Nephron (organoid): ENCODE measurements around the gene ZSWIM4.
A peak's percentile ranks its signal among the peaks of the same experiment; 100 is the strongest.

Experiments
- H3K27ac Mint-ChIP-seq, 3 experiments: 2 replicates each; pipeline ENCODE4 v1.8.0; 2020; ENCODE audit warnings: mixed read lengths in 3 of 3, mild to moderate bottlenecking in 2 of 3, moderate library complexity in 1 of 3
- H3K27me3 Mint-ChIP-seq: 2 replicates; pipeline ENCODE4 v1.8.0; 2021; ENCODE audit warnings: low read depth, mild to moderate bottlenecking, moderate library complexity, mixed read lengths
- H3K36me3 Mint-ChIP-seq: 2 replicates; pipeline ENCODE4 v1.8.0; 2020; ENCODE audit warnings: low read depth, mixed read lengths
- H3K4me1 Mint-ChIP-seq: 2 replicates; pipeline ENCODE4 v1.8.0; 2020; ENCODE audit warnings: mixed read lengths
- H3K4me3 Mint-ChIP-seq, 3 experiments: 2 replicates each; pipeline ENCODE4 v1.8.0; 2020; ENCODE audit warnings: mild to moderate bottlenecking in 3 of 3, mixed read lengths in 3 of 3, moderate library complexity in 2 of 3
- H3K9me3 Mint-ChIP-seq: 2 replicates; pipeline ENCODE4 v1.8.0; 2020; ENCODE audit warnings: mixed read lengths
- TF ChIP-seq, protein P1 (sequence below), 3 experiments: fragments of 200-600 bp; sonication (generic); IDR thresholded peaks; one replicate each; pipeline ENCODE4 v1.5.0; 2021; ENCODE audit warnings: antibody characterized with exemption in 3 of 3; ENCODE audit not compliant: unreplicated experiment in 3 of 3

Gene ZSWIM4

GRCh38 chr19:13799669-13800068 is 4.4 kb downstream of the ZSWIM4 start:
- TF ChIP-seq, protein P1, sequence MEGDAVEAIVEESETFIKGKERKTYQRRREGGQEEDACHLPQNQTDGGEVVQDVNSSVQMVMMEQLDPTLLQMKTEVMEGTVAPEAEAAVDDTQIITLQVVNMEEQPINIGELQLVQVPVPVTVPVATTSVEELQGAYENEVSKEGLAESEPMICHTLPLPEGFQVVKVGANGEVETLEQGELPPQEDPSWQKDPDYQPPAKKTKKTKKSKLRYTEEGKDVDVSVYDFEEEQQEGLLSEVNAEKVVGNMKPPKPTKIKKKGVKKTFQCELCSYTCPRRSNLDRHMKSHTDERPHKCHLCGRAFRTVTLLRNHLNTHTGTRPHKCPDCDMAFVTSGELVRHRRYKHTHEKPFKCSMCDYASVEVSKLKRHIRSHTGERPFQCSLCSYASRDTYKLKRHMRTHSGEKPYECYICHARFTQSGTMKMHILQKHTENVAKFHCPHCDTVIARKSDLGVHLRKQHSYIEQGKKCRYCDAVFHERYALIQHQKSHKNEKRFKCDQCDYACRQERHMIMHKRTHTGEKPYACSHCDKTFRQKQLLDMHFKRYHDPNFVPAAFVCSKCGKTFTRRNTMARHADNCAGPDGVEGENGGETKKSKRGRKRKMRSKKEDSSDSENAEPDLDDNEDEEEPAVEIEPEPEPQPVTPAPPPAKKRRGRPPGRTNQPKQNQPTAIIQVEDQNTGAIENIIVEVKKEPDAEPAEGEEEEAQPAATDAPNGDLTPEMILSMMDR (IDR thresholded peaks at IDR 0.05; ENCODE audit: unreplicated experiment in 3 of 3), result no peak
- no peaks in the 10 kb centered on the region for H3K9me3 Mint-ChIP-seq
- H3K27ac Mint-ChIP-seq, result no peak overlapping the region
- H3K4me3 Mint-ChIP-seq, result no peak overlapping the region
- H3K27me3 Mint-ChIP-seq, result no peaks in the 10 kb centered on the region
- peaks cover 13% of the 10 kb centered on the region for H3K36me3 Mint-ChIP-seq
- peaks cover 18% of the 10 kb centered on the region for H3K4me1 Mint-ChIP-seq

- Mint-ChIP-seq H3K4me3 (no peak overlapping the region), H3K9me3 (no peaks in the 10 kb centered on the region)
Measured at GRCh38 chr19:13803038-13803437, 7.8 kb downstream of the ZSWIM4 start.

GRCh38 chr19:13804830-13805683 is 9.8 kb downstream of the ZSWIM4 start:
- H3K36me3 Mint-ChIP-seq, result peaks cover 24% of the 10 kb centered on the region
- H3K27ac Mint-ChIP-seq, result no peak overlapping the region
- H3K9me3 Mint-ChIP-seq, result no peaks in the 10 kb centered on the region
- H3K4me3 Mint-ChIP-seq, result no peak overlapping the region
- no peaks in the 10 kb centered on the region for H3K4me1 Mint-ChIP-seq
- H3K27me3 Mint-ChIP-seq, result no peaks in the 10 kb centered on the region
- TF ChIP-seq, protein P1 (IDR thresholded peaks at IDR 0.05; ENCODE audit: unreplicated experiment in 3 of 3), result peak in 2 of 3 experiments; percentile 27 to 50

More at GRCh38 chr19:13803038-13803437, 7.8 kb downstream of the ZSWIM4 start:
- TF ChIP-seq, protein P1 (IDR thresholded peaks at IDR 0.05; ENCODE audit: unreplicated experiment in 3 of 3), result no peak
- peaks cover 20% of the 10 kb centered on the region for H3K36me3 Mint-ChIP-seq
- H3K27me3 Mint-ChIP-seq, result no peaks in the 10 kb centered on the region
- H3K4me1 Mint-ChIP-seq, result no peaks in the 10 kb centered on the region
- H3K27ac Mint-ChIP-seq, result no peak overlapping the region

- H3K27me3 Mint-ChIP-seq, result peaks cover 3% of the 10 kb centered on the region
- no peak overlapping the region for H3K4me3 Mint-ChIP-seq
- TF ChIP-seq, protein P1 (IDR thresholded peaks at IDR 0.05; ENCODE audit: unreplicated experiment in 3 of 3), result no peak
- no peaks in the 10 kb centered on the region for H3K4me1 Mint-ChIP-seq
- no peak overlapping the region for H3K27ac Mint-ChIP-seq
- H3K36me3 Mint-ChIP-seq, result peaks cover 18% of the 10 kb centered on the region
- no peaks in the 10 kb centered on the region for H3K9me3 Mint-ChIP-seq
Measured at GRCh38 chr19:13806728-13807127, 11.5 kb downstream of the ZSWIM4 start.

DNA sequence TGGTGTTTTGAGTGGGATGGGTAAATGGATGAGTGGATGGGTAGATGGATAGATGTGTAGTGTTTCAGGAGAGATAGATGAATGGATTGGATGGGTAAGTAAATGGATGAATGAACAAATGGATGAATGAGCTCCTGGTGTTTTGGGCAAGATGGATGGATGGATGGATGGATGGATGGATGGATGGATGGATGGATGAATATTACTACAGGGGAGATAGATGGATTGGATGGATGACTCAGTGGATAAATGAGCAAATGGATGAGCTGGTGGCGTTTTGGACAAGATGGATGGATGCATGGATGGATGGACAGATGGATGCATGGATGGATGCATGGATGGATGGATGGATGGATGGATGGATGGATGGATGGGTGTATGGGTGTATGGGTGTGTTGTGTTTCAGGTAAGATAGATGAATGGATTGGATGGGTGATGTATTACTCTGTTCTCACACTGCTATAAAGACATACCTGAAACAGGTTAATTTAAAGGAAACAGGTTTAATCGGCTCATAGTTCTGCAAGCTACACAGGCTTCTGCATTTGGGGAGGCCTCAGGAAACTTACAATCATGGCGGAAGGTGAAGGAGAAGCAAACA is 12.3 kb downstream of the ZSWIM4 start:
- Mint-ChIP-seq H3K4me1 (no peaks in the 10 kb centered on the region), H3K9me3 (no peaks in the 10 kb centered on the region), H3K4me3 (no peak overlapping the region), H3K27me3 (peaks cover 3% of the 10 kb centered on the region), H3K27ac (no peak overlapping the region), H3K36me3 (peaks cover 19% of the 10 kb centered on the region)
- TF ChIP-seq, protein P1 (IDR thresholded peaks at IDR 0.05; ENCODE audit: unreplicated experiment in 3 of 3), result no peak
